ENCODE measurements around the gene TLE6. TPM values are rescaled to one million over a fixed set of nuclear protein-coding genes. Genes with fewer than 3 reads are reported as not detected.

The TLE6 gene
- total and polyA plus RNA-seq, 10 of the 15 experiments (the other 5 are each of a cell fraction or from before 2014, with no cell fraction given) = 2.7 to 13.8 (median 6.4) TPM

GRCh38 chr19:3007975-3008374 is 30.6 kb downstream of the TLE6 start (continued):
- no peak for TF ChIP-seq CEBPZ (IDR thresholded peaks at IDR 0.05; ENCODE audit: low read depth, low read length)
- TF ChIP-seq, protein P1, sequence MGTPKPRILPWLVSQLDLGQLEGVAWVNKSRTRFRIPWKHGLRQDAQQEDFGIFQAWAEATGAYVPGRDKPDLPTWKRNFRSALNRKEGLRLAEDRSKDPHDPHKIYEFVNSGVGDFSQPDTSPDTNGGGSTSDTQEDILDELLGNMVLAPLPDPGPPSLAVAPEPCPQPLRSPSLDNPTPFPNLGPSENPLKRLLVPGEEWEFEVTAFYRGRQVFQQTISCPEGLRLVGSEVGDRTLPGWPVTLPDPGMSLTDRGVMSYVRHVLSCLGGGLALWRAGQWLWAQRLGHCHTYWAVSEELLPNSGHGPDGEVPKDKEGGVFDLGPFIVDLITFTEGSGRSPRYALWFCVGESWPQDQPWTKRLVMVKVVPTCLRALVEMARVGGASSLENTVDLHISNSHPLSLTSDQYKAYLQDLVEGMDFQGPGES (IDR thresholded peaks at IDR 0.05) = no peak
- TF ChIP-seq, protein P2, sequence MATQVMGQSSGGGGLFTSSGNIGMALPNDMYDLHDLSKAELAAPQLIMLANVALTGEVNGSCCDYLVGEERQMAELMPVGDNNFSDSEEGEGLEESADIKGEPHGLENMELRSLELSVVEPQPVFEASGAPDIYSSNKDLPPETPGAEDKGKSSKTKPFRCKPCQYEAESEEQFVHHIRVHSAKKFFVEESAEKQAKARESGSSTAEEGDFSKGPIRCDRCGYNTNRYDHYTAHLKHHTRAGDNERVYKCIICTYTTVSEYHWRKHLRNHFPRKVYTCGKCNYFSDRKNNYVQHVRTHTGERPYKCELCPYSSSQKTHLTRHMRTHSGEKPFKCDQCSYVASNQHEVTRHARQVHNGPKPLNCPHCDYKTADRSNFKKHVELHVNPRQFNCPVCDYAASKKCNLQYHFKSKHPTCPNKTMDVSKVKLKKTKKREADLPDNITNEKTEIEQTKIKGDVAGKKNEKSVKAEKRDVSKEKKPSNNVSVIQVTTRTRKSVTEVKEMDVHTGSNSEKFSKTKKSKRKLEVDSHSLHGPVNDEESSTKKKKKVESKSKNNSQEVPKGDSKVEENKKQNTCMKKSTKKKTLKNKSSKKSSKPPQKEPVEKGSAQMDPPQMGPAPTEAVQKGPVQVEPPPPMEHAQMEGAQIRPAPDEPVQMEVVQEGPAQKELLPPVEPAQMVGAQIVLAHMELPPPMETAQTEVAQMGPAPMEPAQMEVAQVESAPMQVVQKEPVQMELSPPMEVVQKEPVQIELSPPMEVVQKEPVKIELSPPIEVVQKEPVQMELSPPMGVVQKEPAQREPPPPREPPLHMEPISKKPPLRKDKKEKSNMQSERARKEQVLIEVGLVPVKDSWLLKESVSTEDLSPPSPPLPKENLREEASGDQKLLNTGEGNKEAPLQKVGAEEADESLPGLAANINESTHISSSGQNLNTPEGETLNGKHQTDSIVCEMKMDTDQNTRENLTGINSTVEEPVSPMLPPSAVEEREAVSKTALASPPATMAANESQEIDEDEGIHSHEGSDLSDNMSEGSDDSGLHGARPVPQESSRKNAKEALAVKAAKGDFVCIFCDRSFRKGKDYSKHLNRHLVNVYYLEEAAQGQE (IDR thresholded peaks at IDR 0.05; ENCODE audit: low read depth, low read length) = no peak
- TF ChIP-seq FOXM1 (IDR thresholded peaks at IDR 0.05; ENCODE audit: low read depth, low read length) = no peak
- TF ChIP-seq JUNB (IDR thresholded peaks at IDR 0.05) = no peak
- TF ChIP-seq ZZZ3 (IDR thresholded peaks at IDR 0.05; ENCODE audit: control insufficient read depth, insufficient read length, low read depth) = no peak
- TF ChIP-seq POLR2AphosphoS5 (IDR thresholded peaks at IDR 0.05; ENCODE audit: low read length) = no peak
- no peak for TF ChIP-seq CBX3 (IDR thresholded peaks at IDR 0.05; ENCODE audit: borderline replicate concordance, low read depth)
- TF ChIP-seq, protein P3, sequence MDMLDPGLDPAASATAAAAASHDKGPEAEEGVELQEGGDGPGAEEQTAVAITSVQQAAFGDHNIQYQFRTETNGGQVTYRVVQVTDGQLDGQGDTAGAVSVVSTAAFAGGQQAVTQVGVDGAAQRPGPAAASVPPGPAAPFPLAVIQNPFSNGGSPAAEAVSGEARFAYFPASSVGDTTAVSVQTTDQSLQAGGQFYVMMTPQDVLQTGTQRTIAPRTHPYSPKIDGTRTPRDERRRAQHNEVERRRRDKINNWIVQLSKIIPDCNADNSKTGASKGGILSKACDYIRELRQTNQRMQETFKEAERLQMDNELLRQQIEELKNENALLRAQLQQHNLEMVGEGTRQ (IDR thresholded peaks at IDR 0.05; ENCODE audit: borderline replicate concordance, low read depth, low read length) = no peak
- TF ChIP-seq CEBPB (IDR thresholded peaks at IDR 0.05; ENCODE audit: borderline replicate concordance in 1 of 2, low read depth in 2 of 2, low read length in 2 of 2) = no peak
- TF ChIP-seq ZNF24 (IDR thresholded peaks at IDR 0.05) = no peak
- no peak for TF ChIP-seq HDGF (IDR thresholded peaks at IDR 0.05)
- no peak for TF ChIP-seq DPF2 (IDR thresholded peaks at IDR 0.05)
- TF ChIP-seq EED (IDR thresholded peaks at IDR 0.05; ENCODE audit: low read depth) = no peak

All from GM12878 (cell line).